Measurements from ENCODE around the gene TMEM222.
A peak's percentile ranks its signal among the peaks of the same experiment; 100 is the strongest.
"Not testable (repeated sequence)": the region's sequence is repeated elsewhere in the genome, so short reads cannot be mapped to it uniquely, and the experiment has no call there.

Gene TMEM222, protein sequence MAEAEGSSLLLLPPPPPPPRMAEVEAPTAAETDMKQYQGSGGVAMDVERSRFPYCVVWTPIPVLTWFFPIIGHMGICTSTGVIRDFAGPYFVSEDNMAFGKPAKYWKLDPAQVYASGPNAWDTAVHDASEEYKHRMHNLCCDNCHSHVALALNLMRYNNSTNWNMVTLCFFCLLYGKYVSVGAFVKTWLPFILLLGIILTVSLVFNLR

DNA sequence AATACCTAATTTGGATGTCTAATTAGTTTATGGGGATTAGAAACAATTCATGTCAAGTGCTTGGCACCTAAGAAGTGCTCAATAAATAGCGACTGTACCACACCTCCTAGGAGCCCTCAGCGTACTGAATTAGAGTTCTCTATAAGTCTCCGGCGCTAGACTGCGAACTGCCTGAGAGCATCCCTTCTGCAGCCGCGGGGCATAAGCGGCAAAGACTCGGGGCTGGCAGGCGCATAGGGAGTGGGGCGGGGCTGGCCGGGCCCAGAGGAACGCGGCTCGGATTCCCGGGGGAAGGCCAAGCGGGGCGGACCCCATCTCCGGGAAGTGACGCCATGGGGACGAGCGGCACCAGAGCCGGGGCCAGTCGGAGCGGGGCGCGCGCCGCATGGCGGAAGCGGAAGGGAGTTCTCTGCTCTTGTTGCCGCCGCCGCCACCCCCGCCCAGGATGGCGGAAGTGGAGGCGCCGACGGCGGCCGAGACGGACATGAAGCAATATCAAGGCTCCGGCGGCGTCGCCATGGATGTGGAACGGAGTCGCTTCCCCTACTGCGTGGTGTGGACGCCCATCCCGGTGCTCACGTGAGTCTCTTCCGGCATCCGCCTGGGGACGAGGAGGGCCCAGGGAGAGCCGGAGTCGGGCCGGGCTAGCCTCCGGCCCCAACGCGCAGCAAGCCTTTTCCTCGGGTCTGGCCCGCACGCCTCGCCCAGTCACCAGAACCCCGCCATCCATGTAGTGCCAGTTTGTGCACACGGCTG lies at the start of gene TMEM222:
Gene TMEM222 (plus strand): TSS at position 351 of the 756 bp plus-strand sequence. CDS start 35 bp downstream, at position 386.
- peak; percentile 95 to 96 for DNase-seq

DNA sequence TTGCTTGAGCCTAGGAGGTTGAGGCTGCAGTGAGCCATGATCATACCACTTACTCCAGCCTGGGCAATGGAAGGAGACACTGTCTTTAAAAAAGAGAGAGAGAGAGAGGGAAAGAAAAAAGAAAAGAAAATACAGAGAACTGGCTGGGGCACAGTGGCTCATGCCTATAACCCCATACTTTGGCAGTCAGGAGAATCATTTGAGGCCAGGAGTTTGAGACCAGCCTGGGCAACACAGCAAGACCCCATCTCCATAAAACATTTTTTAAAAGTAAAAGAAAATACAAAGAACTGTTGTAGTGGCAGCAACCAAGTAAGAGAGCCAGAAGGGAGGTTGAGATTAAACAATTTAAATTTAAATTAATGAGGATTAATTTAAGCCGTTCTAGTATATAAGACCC lies 47.8 kb upstream of the TMEM222 start:
- no peak for DNase-seq

DNA sequence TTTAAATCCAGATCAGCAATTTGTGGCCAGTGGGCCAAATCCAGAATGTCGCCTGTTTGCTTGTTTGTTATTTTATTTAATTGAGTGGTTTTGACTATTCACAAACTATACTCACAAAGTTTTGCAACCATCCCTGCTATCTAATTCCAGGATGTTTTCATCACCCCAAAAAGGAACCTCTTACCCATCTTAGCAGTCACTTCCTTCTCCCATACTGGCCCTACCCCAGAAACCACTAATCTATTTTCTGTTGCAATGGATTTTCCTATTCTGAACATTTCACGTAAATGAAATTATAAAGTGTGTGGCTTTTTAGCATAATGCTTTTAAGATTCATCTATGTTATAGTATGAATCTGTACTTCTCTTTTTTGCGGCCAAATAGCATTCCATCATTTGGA lies 46.3 kb upstream of the TMEM222 start:
- DNase-seq = no peak

DNA sequence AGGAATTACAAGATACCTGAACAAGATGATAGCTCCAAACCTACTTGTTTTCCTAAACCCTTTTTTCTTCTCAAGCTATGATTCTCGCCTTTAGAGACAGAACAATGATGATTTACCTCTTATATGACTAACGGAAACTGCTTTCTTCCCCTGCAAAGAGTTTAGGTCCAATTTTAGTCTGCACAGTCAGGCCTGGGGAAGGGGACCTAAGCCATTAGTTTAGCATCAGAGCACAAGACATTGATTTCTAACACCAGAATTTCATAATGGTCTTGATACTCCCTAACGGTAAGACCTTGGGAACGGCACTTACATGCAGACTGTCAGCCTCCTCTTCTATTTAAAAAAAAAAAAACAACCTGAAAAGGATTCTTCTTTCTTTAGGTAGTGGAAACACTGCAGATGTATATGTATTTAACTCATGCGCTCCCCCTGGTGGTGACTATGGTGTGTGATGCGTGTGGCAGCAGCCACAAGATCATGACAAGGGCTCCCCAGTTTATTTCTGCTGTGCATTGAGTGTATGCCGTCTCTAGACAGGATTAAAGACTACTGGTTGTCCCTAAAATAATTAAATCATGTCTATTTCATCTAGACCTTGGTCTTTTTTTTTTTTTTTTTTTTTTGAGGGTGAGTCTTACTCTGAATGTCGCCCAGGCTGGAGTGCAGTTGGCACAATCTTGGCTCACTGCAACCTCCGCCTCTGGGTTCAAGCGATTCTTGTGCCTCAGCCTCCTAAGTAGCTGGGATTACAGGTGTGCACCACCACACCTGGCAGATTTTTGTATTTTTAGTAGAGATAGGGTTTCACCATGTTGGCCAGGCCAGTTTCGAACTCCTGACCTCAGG lies 37.3 kb upstream of the TMEM222 start:
- peak; percentile 90 to 92 for DNase-seq

DNA sequence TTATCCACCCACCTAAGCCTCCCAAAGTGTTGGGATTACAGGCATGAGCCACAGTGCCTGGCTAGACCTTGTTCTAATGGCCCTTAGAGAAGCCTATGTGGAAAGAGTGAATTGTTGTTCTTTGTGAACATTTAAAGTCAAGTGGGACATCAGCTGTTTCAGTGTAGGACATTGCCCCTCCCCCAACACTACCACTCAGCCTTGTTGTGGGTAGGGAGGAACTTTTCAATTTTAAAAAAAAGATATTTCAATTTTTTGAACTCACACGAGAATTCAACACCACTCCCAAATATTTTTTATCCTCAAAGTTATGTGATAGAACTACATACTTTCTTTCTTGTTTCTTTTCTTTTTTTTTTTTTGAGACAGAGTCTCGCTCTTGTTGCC lies 36.7 kb upstream of the TMEM222 start:
- DNase-seq = no peak

DNA sequence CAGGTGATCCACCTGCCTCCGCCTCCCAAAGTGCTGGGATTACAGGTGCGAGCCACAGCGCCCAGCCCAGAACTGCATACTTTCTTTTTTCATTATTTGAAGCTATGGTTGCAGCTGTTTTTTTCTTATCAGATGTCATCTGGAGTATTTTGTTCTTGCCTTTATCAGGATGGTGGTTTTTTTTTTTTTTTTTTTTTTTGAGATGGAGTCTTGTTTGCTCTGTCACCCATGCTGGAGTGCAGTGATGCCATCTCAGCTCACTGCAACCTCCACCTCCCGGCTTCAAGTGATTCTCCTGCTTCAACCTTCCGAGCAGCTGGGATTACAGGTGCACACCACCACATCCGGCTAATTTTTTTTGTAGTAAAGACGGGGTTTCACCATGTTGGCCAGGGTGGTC lies 36.1 kb upstream of the TMEM222 start:
- DNase-seq = not testable (repeated sequence)

DNA sequence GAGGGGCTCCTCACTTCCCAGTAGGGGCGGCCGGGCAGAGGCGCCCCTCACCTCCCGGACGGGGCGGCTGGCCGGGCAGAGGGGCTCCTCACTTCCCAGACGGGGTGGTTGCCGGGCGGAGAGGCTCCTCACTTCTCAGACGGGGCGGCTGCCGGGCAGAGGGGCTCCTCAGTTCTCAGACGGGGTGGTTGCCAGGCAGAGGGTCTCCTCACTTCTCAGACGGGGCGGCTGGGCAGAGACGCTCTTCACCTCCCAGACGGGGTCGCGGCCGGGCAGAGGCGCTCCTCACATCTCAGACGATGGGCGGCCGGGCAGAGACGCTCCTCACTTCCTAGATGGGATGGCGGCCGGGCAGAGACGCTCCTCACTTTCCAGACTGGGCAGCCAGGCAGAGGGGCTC lies 32.8 kb upstream of the TMEM222 start:
- not testable (repeated sequence) for DNase-seq

DNA sequence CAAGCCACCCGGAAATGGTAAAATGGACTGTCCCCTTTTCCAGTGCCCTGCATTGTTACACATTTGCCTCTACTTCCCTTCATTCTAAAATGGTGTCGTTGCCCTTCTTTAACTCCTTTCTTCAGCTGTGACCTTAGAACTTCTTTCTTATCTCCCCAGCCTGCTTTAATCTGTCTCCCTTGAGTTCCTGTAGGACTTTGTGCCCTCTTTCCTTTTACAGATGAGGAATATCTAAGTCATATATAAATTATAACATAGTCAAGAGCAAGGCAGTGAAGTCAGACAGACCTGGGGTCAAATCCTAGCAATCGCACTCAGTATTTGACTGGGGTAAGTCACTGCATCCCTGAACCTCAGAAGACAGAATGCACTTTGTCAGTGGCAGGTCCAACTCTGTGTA lies 31.4 kb upstream of the TMEM222 start:
- no peak for DNase-seq

DNA sequence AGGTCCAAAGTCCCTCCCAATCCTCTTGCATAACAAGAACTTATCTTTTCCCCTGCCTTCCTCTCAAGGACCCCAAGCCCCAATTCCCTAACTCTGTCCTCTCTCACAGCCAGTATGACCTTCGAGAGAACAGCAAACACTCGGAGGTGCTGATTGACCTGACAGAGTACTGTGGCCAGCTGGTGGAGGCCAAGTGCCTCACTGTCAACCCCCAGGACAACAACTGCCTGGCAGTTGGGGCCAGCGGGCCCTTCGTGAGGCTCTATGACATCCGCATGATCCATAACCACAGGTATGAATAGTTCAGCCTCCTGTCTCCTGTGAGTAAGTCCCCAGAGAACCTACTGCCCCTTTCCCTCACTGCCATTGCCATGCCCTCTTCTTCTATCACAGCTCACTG lies 29.9 kb upstream of the TMEM222 start:
- DNase-seq = no peak

DNA sequence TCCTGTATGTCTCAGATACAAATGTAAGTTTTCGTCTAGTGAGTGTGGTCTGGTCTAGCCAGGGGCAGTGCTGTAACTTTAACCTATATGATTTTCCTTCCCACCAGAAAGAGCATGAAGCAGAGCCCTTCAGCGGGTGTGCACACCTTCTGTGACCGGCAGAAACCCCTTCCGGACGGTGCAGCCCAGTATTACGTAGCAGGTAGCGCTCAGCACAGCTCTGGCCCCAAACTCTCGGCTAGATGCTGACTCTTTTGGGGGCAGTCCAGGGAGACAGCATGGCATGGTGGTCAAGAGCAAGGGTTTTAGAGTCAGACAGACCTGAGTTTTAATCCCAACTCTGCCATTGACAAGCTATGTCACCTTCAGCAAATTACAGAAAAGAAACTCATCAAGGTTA lies 28.0 kb upstream of the TMEM222 start:
- DNase-seq = no peak

DNA sequence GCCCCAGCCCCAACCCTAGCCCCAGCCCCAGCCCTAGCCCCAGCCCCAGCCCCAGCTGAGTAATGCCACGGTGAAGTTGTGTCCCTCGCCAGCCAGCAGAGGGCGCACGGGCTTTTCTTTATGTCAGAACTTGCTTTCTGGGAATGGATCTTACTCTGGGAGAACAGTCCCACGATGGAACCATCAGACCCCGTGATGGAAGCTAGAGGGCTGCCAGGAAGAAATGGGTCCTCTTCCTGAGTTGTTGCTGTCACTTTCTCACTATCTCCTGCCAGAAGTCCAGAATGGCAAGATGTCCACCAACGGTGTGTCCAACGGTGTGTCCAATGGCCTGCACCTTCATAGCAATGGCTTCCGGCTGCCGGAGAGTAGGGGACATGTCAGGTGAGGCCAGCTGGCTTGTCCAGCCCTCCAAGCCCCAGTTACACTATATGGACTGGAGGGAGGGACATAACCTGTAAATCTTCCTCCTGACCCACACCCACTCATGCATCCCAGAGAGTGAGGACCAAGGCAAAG lies 25.1 kb upstream of the TMEM222 start:
- peak; percentile 63 to 71 for DNase-seq

DNA sequence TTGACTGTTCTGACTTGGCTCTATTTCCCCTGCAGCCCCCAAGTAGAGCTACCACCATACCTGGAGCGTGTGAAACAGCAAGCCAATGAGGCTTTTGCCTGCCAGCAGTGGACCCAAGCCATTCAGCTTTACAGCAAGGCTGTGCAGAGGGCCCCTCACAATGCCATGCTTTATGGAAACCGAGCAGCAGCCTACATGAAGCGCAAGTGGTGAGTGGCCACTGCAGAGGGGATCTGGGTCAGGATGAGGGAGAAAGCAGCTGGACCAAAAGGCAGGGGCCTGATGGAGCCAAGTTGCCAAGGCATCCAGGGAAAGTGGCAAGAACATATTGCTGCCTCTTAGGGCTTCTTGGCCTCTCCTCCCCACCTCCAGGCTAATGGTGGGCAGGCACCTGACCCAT lies 24.1 kb upstream of the TMEM222 start:
- no peak for DNase-seq

DNA sequence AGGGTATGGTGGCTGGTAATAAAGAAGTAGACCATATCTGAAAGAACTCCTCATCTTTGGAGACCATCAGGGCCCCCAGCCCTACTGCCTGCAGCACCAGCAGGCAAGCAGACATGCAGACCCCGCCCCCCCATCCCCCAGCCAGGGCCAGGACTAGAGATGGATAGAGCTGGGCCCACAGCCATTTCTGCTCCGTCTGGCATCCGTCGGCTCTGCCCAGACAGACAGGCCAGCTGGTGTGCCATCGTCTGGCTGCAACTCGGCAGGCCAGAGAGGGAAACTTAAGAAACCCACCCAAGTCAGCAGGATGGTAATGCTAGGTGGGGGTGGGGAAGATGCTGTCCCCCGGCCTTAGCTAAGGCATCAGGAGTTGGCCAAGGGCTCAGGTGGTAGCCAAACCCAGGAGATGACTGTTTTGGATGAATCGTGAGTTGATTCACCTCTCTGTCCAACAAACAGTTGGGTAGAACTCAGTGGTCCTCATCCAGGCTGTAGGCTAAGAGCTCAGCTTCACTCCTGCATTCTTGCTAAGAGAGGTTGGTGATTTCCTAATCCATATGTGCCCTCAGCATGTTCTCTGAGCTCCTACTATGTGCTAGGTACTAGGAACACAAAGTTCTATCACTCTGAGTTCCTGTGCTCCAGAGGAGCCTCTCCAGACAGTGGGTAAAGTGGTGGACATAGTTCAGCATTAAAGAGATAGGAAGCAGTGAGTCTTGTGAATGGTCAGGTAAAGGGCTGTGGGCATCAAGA lies 23.2 kb upstream of the TMEM222 start:
- DNase-seq = no peak

DNA sequence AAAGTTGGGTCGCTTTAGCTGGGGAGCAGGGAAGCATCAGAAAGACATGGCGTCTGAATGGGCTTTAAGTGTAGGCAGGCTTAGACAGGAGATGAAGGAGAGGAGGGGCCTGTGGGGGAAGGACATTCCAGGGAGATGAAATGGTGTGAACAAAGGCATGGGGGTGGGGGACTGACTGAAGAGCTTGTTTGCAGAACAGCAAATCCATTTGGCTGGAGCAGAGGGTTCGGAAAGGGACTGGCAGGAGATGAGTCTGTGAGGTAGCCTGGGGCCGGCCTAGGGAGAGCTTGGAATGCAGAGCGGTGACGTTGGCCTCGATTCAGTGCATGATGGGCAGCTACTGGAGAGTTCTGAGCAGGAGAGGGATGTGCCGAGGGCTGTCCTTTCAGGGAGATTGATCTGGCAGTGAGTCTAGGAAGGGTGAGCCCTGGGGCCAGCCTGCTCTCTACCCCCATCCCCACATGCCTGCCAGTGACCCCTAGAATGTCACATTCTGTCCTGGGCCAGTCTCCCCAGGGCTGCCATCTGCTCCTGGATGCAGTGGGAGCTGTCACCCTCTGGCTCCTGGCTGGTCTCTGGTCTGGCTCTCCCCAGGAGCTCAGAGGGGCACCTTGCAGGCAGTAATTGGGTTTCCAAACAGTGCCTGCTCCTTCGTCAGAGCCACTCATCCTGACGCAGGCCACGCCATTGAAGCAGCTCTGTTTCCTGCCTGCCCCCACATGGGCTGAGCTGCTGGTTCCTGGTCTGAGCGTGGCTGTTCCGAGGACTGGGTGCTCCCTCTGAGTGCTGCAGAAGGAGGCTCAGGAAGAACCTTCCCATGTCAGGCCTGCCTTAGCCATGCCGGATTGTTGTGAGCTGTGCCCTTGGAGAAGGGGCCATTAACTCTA lies 22.3 kb upstream of the TMEM222 start:
- no peak for DNase-seq

DNA sequence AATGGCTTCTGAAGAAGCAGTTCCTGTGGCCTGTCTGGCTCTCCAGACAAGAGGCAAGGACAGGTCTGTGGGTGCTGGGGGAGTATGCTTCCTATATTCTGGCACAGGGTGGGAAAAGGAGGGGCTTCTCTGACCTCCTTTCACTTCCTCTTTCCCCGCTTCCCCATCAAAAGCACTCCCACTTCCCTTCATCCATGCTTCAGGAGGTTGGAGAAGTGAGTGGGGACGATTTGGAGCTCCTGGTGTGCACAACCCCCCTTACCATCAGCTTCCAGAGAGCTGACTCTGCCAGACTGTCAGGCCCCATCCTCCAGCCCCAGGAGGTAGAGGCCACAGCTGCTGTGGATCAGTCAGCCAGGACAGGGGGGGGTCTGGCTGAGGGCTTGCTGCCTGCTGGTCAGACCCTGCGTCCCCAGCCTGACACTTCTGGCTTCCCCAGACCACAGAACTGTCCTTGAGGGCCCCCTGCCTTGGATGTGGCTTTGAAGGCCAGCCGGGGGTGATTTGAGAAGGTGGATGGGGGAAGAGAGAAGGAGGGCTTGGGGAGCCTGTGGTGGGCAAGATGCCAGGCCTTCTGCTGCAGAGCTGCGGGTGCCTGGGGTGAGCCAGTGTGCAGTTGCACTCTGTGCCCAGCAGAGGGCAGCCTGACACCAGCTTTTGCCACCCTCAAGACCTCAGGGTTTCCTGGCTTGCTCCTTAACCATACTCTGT lies 21.5 kb upstream of the TMEM222 start:
- DNase-seq = peak; percentile 67 to 70

DNA sequence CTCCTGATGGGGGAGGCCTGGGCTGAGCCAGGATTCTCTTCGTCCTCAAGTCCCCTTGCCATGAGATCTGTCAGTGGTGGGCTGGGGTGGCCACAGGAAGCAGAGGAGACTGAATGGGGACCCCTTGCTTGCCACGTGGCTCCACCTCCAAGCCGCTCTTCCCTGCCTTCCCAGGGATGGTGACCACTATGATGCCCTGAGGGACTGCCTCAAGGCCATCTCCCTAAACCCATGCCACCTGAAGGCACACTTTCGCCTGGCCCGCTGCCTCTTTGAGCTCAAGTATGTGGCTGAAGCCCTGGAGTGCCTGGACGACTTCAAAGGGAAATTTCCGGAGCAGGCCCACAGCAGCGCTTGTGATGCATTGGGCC lies 20.9 kb upstream of the TMEM222 start:
- DNase-seq = no peak

DNA sequence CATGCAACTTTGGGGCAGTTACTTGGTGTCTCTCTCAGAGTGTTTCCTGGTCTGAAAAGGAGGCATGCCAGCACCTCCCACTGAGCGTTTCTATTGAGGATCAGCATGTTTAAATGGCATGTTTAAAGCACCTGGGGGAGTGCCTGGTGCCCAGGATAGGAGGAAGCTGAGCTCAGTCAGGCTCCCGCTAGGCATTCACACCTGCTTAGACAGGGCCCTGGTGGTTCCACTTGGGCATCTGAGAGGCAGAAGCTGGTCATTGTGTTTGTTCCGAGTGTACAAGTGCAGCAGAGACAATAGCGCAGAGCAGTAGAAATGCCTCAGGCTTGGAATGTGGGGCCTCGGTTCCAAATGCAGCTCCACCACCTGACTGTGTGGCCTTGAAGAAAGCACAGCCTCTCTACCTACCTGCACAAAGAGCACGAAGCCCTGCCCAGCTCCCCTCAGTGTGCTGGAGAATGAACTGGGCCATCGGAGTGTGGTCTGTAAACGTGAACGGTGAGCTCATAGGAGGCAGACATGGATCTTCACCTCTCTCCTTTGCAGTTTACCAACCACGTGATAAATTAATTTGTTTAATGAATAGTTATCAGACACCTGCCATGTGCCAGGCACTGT lies 20.3 kb upstream of the TMEM222 start:
- DNase-seq = no peak

DNA sequence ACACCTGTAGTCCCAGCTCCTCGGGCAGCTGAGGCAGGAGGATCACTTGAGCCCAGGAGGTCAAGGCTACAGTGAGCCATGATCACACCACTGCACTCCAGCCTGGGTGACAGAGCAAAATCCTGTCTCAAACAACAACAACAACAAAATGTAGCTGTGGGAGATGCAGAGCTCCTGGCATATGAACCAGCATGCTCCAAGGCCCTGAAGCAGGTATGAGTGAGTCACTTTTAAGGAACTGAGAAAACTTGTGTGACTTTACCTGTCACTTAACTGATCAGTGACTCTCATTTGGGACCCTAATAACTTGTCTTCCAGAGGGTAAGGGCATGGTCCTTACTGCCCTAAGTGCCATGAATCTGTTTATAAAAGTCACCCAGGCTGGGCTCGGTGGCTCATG lies 19.4 kb upstream of the TMEM222 start:
- DNase-seq = no peak

DNA sequence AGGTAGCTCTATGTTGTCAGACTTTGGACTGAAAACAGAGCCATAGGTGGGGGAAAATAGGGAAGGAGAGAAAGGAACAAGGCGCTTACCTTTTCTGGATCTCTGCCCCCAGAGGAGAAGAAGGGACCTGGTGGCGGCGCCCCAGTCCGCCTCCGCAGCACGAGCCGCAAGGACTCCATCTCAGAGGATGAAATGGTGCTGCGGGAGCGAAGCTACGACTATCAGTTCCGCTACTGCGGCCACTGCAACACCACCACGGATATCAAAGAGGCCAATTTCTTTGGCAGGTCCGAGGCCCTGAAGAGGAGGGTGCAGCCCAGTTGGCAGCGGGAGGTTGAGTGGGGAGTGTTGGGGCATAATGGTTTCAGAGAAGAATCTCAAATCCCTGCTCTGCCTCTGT lies 18.5 kb upstream of the TMEM222 start:
- DNase-seq = no peak

DNA sequence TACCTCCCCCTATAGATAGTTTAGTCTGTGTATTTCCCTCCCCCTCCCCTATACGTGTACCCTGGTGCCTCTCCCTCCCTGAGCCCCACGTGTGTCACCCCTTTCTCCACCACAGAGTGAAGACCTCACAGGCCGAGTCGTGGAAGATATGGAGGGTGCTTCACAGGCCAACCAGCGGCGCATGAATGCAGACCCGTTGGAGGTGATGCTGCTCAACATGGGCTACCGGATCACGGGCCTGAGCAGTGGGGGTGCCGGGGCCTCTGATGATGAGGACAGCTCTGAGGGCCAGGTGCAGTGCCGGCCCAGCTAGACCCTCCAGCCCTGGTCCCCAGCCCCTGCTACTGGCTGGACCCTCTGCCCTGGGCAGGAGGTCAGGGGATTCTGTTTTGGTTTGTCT lies 15.9 kb upstream of the TMEM222 start:
- no peak for DNase-seq

All from activated CD4-positive, alpha-beta T cell treated with anti-CD3 and anti-CD28 coated beads, Interleukin-2, amount 50 U/mL, for 4 hours (primary cell).